Stimulated activated CD4-positive, alpha-beta T cell treated with anti-CD3 and anti-CD28 coated beads, Interleukin-15, amount 100 ng/mL, for 48 hours (primary cell): Measurements from ENCODE around the gene CUX1.

ENCODE experiments used
- DNase-seq, 2 donors: peaks; one replicate each; pipeline ENCODE4 v3.0.0-alpha.2; 2020; ENCODE audit warnings: low read depth in 2 of 2

Gene CUX1

DNA sequence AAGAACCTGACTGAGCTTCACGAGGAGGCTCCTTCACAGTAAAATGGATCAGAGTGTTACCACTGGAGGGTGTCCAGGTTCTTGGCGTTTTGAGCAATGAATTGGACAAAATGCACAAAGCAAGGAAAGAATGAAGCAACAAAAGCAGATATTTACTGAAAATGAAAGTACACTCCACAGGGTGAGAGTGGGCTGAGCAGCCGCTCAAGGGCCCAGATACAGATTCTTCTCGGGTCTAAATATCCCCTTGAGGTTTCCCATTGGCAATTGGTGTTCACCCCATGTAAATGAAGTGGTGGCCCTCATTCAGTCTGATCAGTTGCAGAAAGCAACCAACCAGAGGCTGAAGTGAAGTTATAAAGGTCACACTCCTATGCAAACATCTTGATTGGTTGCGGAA lies 254.6 kb downstream of the CUX1 start:
- DNase-seq = no peak

DNA sequence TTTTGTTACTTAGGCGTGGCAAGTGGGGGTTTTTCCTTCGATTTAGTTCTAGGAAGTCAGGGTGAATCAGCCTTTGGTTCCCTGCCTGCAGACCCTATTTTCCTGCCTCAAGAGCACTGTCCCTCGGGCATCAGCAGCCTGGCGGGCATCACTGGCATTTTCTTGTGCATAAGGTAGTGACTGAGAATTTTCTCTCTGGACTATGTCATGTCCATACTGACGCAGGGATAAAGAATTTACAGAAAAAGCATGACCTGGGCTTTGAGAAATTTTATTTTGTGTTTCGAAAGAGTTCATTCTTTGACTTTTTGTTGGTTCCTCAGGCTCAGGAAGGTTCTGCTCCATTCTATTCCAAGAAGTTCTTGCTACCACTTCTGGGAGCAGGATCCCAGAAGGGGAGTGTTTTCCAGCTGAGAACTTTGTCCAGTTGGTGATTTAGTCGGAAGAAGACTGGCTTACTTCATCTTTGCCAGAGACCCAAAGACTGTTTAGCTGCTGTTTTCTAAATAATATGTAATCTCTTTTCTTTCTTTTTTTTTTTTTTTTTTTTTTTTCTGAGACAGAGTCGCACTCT lies 255.3 kb downstream of the CUX1 start:
- no peak for DNase-seq

DNA sequence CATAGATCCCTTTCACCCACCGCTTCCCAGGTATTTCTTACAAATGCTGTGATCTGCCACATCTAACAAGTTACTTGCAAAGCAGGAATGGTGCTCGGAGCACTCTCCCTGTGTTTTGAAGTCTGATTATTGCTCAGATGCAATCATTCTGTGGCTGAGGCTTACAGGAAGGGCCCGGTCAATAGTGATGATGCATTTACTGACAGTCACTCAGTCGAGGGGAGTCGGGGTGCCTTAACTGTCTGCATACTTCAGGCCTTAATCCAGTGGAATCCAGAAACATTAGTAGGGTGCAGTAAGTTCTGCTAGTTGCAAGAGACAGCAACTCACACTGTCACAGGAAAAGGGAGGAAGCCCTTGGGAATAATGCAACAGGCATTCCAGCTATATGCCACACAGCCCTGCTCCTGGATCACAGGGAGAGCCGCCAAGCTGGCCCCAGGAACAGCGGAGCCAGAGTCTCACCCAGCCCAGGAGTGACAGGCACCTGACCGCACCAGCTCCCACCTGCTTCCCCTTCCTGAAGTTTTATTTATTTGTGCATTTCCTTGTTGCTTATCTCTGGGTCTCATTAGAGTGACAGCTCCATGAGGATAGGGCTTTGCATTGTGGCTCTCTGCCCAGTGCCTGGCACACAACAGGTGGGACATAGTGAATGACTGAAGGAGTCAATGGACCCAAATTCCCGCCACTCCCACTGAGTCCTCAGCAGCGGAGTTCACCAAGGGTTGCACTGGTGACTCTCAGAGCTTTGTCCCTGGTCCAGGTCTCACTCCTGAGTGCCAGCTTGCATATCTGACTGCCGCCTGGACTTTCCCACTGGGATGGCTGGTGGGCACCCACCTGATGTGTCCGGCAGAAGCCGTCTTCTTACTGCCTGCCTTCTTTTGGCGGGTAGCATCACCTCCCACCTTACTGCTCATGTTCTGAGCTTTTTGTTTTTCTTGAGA lies 256.8 kb downstream of the CUX1 start:
- DNase-seq = no peak

DNA sequence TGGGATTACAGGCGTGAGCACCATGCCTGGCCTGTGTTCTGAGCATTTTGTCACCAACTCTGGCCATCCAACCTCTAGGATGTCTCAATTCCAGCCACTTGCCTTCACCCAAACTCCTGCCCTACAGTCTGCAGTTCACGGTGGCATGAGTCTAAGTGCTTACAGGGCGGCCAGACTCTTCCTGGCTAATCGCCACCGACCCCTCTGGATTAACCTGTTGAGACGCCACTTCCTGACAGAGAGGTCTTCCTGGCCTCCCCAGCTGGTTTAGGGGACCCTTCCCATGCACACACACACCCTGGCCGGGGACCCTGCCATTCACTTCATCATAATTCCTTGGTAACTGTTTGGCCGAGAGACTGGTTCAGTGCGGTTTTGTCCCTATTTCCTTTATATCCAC lies 257.7 kb downstream of the CUX1 start:
- DNase-seq = no peak

DNA sequence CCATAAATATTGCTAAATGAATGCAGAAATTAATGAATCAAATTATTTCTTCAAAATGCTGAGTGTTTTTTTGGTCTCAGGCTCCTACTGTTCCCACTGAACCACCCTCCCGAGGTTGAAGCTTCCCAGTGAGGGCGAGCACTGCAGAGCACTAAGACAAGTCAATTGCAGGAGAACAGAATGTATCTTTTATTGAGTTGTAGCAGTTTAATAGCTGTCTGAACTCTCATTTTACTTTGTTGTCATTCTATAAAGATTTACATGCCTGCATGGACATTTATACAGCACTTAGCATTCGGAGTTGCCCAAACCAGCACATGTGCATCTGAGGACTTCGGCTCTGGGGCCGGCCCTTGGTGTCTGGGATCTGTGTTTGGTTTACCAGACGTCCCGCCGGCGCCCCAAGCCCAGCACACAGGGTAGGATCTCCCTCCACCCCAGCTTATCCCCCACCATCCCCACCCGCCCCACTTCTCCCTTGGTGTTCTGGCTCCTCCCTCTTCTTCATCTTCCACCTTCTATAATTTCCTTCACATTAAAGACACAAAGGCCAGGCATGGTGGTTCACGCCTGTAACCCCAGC lies 258.2 kb downstream of the CUX1 start:
- DNase-seq = no peak

- DNase-seq = no peak
Measured at GRCh38 chr7:102077081-102077480, 259.7 kb downstream of the CUX1 start.

DNA sequence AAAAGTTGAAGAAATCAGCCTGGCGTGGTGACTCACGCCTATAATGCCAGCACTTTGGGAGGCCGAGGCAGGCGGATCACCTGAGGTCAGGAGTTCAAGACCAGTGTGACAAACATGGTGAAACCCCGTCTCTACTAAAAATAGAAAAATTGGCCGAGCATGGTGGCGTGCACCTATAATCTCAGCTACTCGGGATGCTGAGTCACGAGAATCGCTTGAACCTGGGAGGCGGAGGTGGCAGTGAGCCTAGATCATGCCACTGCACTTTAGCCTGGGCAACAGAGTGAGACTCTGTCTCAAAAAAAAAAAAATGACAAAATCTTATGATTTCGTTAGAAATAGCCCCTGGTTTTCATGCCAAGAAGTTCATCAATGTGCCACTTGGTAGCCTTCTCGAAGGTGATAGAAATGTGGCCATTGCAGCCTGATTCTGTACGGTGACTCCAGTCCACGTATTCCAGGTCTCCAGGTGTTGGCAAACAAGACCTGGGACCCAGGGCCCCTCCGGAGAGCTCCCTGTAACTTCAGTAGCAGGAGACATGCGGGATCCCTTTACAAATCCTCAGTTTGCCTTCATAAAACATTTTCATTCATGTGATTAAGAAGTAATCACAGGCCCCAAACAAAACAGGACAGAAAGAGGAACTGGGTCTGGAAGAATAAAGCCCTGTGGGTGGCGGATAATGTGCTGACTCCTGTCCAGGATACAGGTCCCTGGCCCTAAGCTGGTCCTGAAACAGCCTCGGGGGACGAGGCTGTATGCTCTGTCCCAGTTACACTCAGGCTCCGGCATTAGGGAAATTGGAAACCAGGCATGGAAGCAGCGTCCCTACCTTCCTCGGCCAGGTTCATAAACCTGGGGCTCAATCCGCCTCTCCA lies 262.0 kb downstream of the CUX1 start:
- no peak for DNase-seq

- no peak for DNase-seq
Measured at GRCh38 chr7:102080019-102080433, 262.6 kb downstream of the CUX1 start.

GRCh38 chr7:102080434-102081243 lies 263.2 kb downstream of the CUX1 start:
- no peak for DNase-seq

- no peak for DNase-seq
Measured at GRCh38 chr7:102081244-102081627, 263.8 kb downstream of the CUX1 start.

DNA sequence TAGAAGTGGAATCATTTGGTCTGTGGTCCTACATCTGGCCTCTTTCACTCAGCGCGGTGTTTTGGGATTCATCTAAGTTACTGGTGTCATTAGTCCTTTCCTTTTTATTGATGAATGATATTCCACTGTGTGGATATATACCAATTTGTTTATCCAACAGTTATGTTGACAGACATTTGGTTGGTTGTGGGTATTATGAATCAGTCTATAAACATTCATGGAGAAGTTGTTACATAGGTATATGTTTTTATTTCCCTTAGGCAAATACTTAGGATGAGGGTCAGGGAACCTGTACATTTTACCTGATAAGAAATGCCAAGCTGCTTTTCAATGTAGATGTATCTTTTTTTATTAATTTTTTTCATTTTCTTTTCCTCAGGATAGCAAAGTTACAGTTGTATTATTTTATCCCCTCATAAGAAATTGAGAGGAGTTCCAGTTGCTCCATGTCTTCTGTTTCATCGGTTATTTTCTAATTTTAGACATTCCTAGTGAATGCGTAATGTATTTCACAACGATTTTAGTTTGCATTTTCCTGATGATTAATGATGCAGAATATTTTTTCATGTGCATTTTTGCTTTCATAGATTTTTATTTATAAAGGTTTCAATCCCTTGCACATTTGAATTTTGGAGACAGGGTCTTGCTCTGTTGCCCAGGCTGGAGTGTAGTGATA lies 265.4 kb downstream of the CUX1 start:
- DNase-seq = no peak

DNA sequence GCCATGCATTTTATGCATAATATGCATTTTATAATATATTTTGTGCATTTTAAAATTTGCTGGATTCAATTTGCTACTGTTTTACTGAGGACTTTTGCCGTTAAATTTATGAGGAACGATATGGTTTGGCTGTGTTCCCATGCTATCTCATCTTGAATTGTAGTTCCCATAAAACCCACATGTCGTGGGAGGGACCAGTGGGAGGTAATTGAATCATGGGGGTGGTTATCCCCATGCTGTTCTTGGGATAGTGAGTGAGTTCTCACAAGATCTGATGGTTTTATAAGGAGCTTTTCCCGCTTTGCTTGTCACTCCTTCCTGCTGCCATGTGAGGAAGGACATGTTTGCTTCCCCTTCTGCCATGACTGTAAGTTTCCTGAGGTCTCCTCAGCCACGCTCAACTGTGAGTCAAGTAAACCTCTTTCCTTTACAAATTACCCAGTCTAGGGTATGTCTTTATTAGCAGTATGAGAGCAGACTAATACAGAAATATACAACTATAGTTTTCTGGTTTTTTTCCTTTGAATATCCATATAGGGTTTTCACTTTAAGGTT lies 267.9 kb downstream of the CUX1 start:
- no peak for DNase-seq

- DNase-seq = no peak
Measured at GRCh38 chr7:102089175-102090098, 272.0 kb downstream of the CUX1 start.

- no peak for DNase-seq
Measured at GRCh38 chr7:102093599-102094315, 276.3 kb downstream of the CUX1 start.

GRCh38 chr7:102094316-102094650 lies 276.9 kb downstream of the CUX1 start:
- DNase-seq = no peak

DNA sequence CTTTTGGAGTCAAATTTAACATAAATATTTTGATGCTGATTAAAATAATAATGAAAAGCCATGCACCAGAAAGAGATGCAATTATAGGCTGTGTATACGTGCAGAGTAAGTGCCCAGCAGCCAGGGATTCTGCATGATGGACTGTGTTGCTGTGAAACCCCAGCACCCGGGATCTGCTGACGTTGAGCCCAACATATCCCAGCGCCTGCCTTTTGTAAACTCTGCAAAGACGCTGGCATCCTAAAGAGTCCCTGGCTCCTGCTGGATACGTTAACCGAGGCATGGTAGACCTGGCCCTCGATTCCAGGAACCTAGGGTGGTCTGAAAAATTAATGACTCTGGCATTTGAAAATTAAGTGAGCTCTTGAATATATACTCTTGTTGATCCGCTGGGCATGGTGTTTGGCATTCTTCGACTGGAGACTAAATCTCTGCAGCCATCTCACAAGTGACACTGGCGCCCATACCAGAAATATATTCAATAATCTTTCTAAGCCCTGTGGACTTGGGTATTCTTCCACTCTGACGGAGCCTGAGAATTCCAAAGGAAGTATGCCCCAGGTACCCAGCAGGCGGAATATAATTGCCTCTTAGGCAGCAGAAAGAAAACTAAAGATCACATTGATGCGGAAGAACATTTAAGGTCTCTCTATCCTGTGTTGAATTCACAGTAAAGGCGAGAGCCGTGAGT lies 278.0 kb downstream of the CUX1 start:
- DNase-seq = no peak

- DNase-seq = no peak
Measured at GRCh38 chr7:102096012-102096332, 278.5 kb downstream of the CUX1 start.
